Measurements from ENCODE around the gene SLC10A6.

The SLC10A6 gene

DNA sequence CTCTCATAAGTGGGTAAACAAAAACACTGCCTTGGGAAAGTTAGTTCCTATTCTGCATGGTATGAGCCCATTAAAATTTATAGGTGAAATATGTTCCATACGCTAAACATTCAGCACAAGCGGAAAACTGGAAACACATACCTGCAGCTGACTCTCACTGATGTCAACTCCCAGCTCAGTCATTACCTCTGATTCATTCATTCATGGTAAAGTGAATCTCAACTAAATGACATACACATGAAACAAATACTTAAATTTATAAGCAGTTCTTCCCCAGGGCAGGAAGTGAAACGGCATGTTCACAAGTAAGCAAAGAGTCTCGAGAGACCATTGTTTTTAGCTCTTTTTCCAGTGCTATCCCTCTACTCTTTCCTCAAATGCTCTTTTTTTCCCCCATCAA is 1.6 kb downstream of the SLC10A6 start:
- DNase-seq (ENCODE audit: low read depth), result no peak

DNA sequence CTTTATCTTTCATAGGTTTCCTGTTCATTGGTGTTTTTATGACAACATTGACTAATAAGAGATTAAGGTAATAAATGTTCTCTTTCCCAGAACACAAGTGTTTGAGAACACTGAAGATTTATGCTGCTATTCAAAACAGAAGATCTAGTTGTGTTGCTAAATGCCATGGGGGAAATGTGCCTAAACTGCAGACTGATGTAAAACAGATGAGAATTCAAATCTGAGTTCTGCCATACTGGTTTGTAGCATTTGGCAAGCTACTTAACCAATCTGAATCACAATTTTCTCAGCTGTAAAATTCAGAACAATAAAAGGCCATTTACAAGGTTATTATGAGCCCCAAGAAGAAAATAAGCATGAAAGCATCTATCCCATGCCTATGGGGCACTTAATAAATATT is 2.3 kb downstream of the SLC10A6 start:
- DNase-seq (ENCODE audit: low read depth), result no peak

- no peak for DNase-seq (ENCODE audit: low read depth)
These were observed 3.6 kb downstream of the SLC10A6 start for GRCh38 chr4:86845593-86845992.

DNA sequence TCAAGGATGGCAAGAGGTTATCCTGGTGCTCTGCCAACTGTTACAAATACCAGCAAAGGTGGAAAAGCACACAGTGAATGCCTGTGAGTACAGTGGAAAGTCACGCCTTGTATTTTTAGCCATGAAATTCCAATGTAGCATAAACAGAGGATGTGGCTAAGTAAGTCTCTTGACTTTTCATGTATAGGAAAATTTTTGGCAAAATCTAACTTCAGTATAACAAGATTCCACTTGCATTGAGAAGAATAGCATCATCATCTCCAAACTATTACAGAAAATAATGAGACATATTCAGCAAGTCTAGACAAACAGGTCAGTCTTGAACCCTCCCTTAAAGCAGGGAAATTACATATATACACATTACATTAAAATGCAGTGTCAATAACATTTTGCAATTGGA is 7.9 kb downstream of the SLC10A6 start:
- no peak for DNase-seq (ENCODE audit: low read depth)

DNA sequence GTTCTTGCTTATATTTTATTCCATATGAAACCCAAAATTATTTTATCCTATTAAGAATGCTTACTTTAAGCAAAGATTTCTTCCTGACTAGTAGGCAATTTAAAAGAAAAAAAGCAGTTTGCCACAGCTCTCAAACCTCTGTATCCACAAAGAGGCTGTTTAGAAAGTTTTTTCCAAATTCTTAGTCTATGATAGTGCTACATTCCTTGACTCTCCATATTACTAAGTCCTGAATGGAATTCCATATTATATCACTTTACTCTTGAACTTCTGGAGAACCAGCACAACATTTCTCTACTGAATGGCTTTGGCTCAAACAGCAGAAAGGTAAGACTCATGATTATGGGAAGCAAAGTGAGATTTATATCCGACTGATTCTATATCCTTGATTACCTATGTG is 8.3 kb downstream of the SLC10A6 start:
- no peak for DNase-seq (ENCODE audit: low read depth)

- no peak for DNase-seq (ENCODE audit: low read depth)
These were observed 11.3 kb downstream of the SLC10A6 start for GRCh38 chr4:86837691-86838503.

- DNase-seq (ENCODE audit: low read depth), result no peak
These were observed 13.5 kb downstream of the SLC10A6 start for GRCh38 chr4:86835677-86836076.

DNA sequence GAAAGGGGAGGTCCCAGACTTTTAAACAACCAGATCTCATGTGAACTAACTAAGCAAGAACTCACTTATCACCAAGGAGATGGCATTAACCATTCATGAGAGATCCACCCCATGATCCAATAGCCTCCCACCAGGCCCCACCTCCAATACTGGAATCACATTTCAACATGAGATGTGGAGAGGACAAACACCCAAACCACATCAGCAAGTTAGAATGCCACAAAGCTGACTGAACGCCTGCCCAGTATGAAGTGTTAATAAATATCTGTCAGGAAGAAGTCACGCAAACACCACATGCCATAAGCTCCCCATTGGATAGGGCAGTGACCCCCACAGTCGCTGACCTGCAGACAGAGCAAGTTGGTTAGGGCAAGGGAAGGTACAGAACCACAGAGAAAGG is 14.3 kb downstream of the SLC10A6 start:
- DNase-seq (ENCODE audit: low read depth), result no peak

GRCh38 chr4:86833615-86834014 is 15.6 kb downstream of the SLC10A6 start:
- DNase-seq (ENCODE audit: low read depth), result no peak

GRCh38 chr4:86831262-86832130 is 17.7 kb downstream of the SLC10A6 start:
- no peak for DNase-seq (ENCODE audit: low read depth)

DNA sequence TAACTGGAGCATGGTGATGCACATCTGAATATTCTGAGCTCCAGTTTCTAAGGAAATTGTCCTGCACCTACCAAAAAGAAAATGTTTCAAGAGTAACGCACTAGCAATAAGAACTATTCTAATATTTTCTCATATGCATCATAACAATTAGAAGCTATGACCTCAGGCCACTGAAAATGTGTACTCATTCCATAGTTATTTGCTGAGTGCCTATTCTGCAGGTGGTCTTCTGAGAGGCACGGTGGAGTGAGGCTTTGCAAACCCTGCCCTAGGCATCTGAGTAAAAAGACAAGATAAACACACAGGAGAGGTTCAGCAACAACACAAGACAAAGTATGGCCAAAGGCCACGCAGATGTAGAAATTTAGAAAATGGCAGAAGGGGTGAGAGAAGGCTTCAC is 23.7 kb downstream of the SLC10A6 start:
- no peak for DNase-seq (ENCODE audit: low read depth)

- DNase-seq (ENCODE audit: low read depth), result no peak
These were observed 27.0 kb downstream of the SLC10A6 start for GRCh38 chr4:86822136-86822535.

DNA sequence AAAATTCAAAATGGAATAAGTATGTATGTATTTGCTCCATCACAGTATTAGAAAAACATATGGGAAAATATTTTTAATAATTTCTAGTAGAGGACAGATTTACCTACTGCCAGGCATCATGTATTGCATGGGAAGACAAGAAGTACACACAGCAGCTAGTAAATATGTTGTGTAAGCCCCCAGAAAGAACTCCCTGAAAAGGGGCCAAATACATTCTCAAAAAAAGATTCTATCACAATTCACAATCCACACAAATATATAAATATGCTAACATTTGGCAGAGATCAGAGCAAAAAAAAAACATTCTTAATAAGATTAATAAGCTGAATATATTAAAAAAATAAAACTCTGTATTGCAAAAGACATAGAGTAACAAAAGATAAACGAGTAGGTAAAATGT is 28.0 kb downstream of the SLC10A6 start:
- DNase-seq (ENCODE audit: low read depth), result no peak

DNA sequence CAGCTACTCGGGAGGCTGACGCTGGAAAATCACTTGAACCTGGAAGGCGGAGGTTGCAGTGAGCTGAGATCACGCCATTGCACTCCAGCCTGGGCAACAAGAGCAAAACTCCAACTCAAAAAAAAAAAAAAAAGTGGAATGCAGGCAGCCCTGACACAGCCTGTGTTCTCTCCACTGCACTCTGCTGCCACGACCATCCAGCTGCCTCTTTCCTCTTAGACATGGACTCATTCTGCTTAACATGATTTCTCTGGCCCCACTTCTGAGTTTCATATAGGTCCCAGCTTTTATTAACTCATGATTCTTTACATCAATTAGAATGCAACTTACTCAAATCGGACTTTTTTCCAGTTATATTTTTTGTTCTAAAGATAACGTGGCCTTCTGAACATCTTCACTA is 29.6 kb downstream of the SLC10A6 start:
- no peak for DNase-seq (ENCODE audit: low read depth)

GRCh38 chr4:86818841-86819240 is 30.3 kb downstream of the SLC10A6 start:
- DNase-seq (ENCODE audit: low read depth), result no peak

- DNase-seq (ENCODE audit: low read depth), result no peak
These were observed 31.0 kb downstream of the SLC10A6 start for GRCh38 chr4:86818211-86818610.

GRCh38 chr4:86816501-86817273 is 32.5 kb downstream of the SLC10A6 start:
- DNase-seq (ENCODE audit: low read depth), result no peak

GRCh38 chr4:86815653-86816052 is 33.5 kb downstream of the SLC10A6 start:
- no peak for DNase-seq (ENCODE audit: low read depth)

DNA sequence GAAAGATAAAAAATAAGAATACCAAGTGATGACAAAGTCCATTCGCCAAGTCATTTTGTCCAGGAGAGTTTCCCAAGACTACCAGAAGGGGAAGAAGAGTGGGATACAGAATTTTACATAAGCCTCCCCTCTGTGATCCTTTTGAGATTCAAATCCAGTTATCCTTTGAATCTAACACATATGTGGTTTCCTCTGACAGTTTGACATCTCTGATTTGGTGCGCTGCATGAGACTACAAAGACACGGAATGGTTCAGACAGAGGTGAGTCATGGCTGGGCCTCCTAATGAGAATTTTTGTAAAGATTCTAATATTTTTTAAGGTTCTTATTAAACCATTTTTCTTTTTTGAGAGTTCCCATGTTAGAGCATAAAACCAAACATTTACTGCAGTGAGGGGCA is 38.3 kb downstream of the SLC10A6 start:
- DNase-seq (ENCODE audit: low read depth), result no peak

- DNase-seq (ENCODE audit: low read depth), result no peak
These were observed 39.4 kb downstream of the SLC10A6 start for GRCh38 chr4:86809809-86810208.

GRCh38 chr4:86791126-86791525 is 58.1 kb downstream of the SLC10A6 start:
- DNase-seq (ENCODE audit: low read depth), result no peak

GRCh38 chr4:86788826-86789225 is 60.4 kb downstream of the SLC10A6 start:
- no peak for DNase-seq (ENCODE audit: low read depth)

GRCh38 chr4:86778175-86778574 is 71.0 kb downstream of the SLC10A6 start:
- no peak for DNase-seq (ENCODE audit: low read depth)

Data from stimulated activated CD8-positive, alpha-beta memory T cell treated with anti-CD3 and anti-CD28 coated beads, Interleukin-4, amount 100 ng/mL, for 24 hours (primary cell).